Caco-2 (cell line): Measurements from ENCODE around the gene DNAJB2. TPM values are rescaled to one million over a fixed set of nuclear protein-coding genes. Genes with fewer than 3 reads are reported as not detected.

ENCODE experiments used
- BruUV-seq: library from RNA; stranded (reverse); fragments of 400-500 nt; replicated peaks from 2 replicates; lab custom pipeline; 2021; lab: Mats Ljungman, UMichigan
- CTCF ChIA-PET: fragments of 300-600 bp; sonication (Branson Sonifier 250); formaldehyde crosslinking; loops from one replicate; lab custom pipeline; 2022; ENCODE audit warnings: antibody characterized with exemption; lab: Charles Lee
- POLR2A ChIA-PET: fragments of 300-600 bp; sonication (Branson Sonifier 250); formaldehyde crosslinking; loops from one replicate; lab custom pipeline; 2022; ENCODE audit warnings: antibody characterized with exemption; lab: Charles Lee
- DNase-seq, 2 experiments: peaks; one replicate each; pipeline versions ENCODE4 v3.0.0 to v3.0.0-alpha.2; 2020 to 2022
- H3K27me3 ChIP-seq: replicated peaks from 2 replicates; pipeline ENCODE4 v1.6.0; 2011; ENCODE audit warnings: low read length; ENCODE audit not compliant: control insufficient read depth, insufficient read depth
- H3K36me3 ChIP-seq: 2 replicates; pipeline ENCODE4 v1.5.1; 2011; ENCODE audit warnings: low read length; ENCODE audit not compliant: control insufficient read depth, insufficient read depth
- H3K4me1 ChIP-seq: fragments of 250-450 bp; sonication (Bioruptor Pico); 2 replicates; pipeline ENCODE4 v1.5.1; 2020; ENCODE audit warnings: mild to moderate bottlenecking
- H3K4me3 ChIP-seq: 2 replicates; pipeline ENCODE4 v1.5.1; 2011; ENCODE audit warnings: low read depth, mild to moderate bottlenecking, control low read depth, low read length
- H3K9me3 ChIP-seq: fragments of 250-450 bp; sonication (Bioruptor Pico); 2 replicates; pipeline ENCODE4 v1.5.1; 2020; ENCODE audit warnings: mild to moderate bottlenecking, moderate library complexity
- H3K27ac Mint-ChIP-seq: one replicate; pipeline ENCODE4 v1.8.0; 2022; ENCODE audit warnings: mixed read lengths; ENCODE audit not compliant: unreplicated experiment
- H3K27me3 Mint-ChIP-seq: one replicate; pipeline ENCODE4 v1.8.0; 2022; ENCODE audit warnings: mixed read lengths; ENCODE audit not compliant: insufficient read depth, unreplicated experiment
- H3K36me3 Mint-ChIP-seq: one replicate; pipeline ENCODE4 v1.8.0; 2022; ENCODE audit warnings: mild to moderate bottlenecking, mixed read lengths; ENCODE audit not compliant: insufficient read depth, unreplicated experiment
- H3K4me1 Mint-ChIP-seq: one replicate; pipeline ENCODE4 v1.8.0; 2022; ENCODE audit warnings: low read depth, mixed read lengths; ENCODE audit not compliant: unreplicated experiment
- H3K4me3 Mint-ChIP-seq: one replicate; pipeline ENCODE4 v1.8.0; 2022; ENCODE audit warnings: mild to moderate bottlenecking, moderate library complexity, mixed read lengths; ENCODE audit not compliant: unreplicated experiment
- H3K9me3 Mint-ChIP-seq: one replicate; pipeline ENCODE4 v1.8.0; 2022; ENCODE audit warnings: mixed read lengths; ENCODE audit not compliant: unreplicated experiment
- intact Hi-C: fragments of 100-400 bp; cut with micrococcal nuclease; formaldehyde crosslinking; loops from one replicate; pipeline ENCODE4 v1.10.0; 2022; ENCODE audit not compliant: unreplicated experiment
- total RNA-seq: library from RNA; stranded (reverse); gene quantifications from 2 replicates; pipeline ENCODE4 v1.2.3, GENCODE V29; 2022
- TF ChIP-seq, protein P1 (sequence below), 2 experiments: fragments of 200-600 bp in 1 of 2; IDR thresholded peaks; 1 replicate in 1 of 2; 2 replicates in 1 of 2; pipeline versions ENCODE4 v1.5.1 to v1.8.0; 2011 to 2022; ENCODE audit warnings: antibody characterized with exemption in 1 of 2, control low read depth in 1 of 2, inconsistent platforms in 1 of 2, low read depth in 1 of 2, low read length in 1 of 2, mild to moderate bottlenecking in 1 of 2, moderate library complexity in 1 of 2; ENCODE audit not compliant: insufficient read depth in 1 of 2, severe bottlenecking in 1 of 2, unreplicated experiment in 1 of 2

DNAJB2 gene
- total RNA-seq, 1 experiment from 2014 or later, result 61.2 TPM

GRCh38 chr2:219248845-219249202 lies 30.3 kb upstream of the DNAJB2 start:
- Histone ChIP-seq H3K9me3 (no peaks in the 10 kb centered on the region), H3K4me1 (peaks cover 39% of the 10 kb centered on the region), H3K36me3 (no peaks in the 10 kb centered on the region; the same call in 1 of the 2 replicates), H3K4me3 (no peak overlapping the region), H3K27me3 (no peaks in the 10 kb centered on the region)
- Mint-ChIP-seq H3K4me3 (peak overlapping the region; percentile 20), H3K9me3 (no peaks in the 10 kb centered on the region), H3K36me3 (peaks cover 18% of the 10 kb centered on the region), H3K4me1 (peaks cover 30% of the 10 kb centered on the region), H3K27ac (peak overlapping the region; percentile 55), H3K27me3 (no peaks in the 10 kb centered on the region)
- CTCF ChIA-PET, result interaction anchor here (0.6 to 2.6 kb wide), 11 partner anchors 9 to 258 kb away, joined by 3 to 25 read pairs (median 4); partner anchors contain the start of gene DNAJB2
- no TSS peak for BruUV-seq
- TF ChIP-seq, protein P1, sequence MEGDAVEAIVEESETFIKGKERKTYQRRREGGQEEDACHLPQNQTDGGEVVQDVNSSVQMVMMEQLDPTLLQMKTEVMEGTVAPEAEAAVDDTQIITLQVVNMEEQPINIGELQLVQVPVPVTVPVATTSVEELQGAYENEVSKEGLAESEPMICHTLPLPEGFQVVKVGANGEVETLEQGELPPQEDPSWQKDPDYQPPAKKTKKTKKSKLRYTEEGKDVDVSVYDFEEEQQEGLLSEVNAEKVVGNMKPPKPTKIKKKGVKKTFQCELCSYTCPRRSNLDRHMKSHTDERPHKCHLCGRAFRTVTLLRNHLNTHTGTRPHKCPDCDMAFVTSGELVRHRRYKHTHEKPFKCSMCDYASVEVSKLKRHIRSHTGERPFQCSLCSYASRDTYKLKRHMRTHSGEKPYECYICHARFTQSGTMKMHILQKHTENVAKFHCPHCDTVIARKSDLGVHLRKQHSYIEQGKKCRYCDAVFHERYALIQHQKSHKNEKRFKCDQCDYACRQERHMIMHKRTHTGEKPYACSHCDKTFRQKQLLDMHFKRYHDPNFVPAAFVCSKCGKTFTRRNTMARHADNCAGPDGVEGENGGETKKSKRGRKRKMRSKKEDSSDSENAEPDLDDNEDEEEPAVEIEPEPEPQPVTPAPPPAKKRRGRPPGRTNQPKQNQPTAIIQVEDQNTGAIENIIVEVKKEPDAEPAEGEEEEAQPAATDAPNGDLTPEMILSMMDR (IDR thresholded peaks at IDR 0.05; ENCODE audit: insufficient read depth in 1 of 2, low read depth in 1 of 2, low read length in 1 of 2, severe bottlenecking in 1 of 2, unreplicated experiment in 1 of 2), result no peak
- intact Hi-C loops, result loop anchor here (1.0 to 2.0 kb wide), 5 partner anchors 20 to 89 kb away; partner anchors contain the start of genes ABCB6, ANKZF1, ATG9A and DNAJB2
- DNase-seq, result no peak
- POLR2A ChIA-PET, result interaction anchor here (0.6 to 1.5 kb wide), 10 partner anchors 18 to 250 kb away, joined by 3 to 12 read pairs (median 6); partner anchors contain the start of genes ABCB6, CNPPD1, DNAJB2 and DNPEP

DNA sequence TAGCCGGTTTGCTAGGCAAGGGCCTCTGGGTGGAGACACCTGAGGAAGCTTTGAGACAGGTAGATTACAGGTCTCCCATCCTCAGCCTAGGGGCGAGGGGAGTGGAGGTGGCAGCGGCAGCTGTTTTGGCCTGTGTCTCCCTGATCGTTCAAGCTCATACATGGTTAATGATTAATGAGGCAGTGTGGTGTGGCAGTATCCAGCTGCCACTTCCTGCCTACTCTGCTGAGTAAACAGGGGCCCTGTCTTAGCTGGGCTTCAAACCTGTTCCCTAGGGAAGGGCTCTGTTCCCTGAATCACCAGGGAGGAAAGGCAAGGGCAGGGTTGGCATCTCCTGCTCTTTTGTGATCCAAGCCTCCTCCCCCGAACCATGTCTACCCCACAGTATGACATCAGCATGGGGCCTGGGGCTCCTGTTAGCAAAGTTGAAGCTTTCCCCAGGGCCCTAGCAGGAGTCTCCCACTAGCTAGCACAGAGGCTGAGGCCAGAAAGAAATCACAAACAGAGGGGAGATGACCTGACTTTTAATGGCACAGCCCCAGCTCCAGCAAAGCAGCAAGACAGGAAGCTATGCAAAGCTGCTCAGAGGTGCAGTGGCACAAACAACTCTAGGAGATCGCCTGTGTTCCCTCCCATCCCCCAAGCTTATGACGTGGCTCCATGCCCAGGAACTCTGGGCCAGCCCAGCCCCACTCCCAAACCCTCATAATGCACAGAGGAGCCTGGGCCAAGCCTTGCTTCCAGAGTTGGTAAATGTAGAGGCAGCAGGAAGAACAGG lies 29.8 kb upstream of the DNAJB2 start:
- Histone ChIP-seq H3K4me1 (peaks cover 39% of the 10 kb centered on the region), H3K9me3 (no peaks in the 10 kb centered on the region), H3K36me3 (no peaks in the 10 kb centered on the region; the same call in 1 of the 2 replicates), H3K27me3 (no peaks in the 10 kb centered on the region), H3K4me3 (no peak overlapping the region)
- Mint-ChIP-seq H3K4me3 (peak overlapping the region; percentile 20), H3K9me3 (no peaks in the 10 kb centered on the region), H3K4me1 (peaks cover 30% of the 10 kb centered on the region), H3K27me3 (no peaks in the 10 kb centered on the region), H3K36me3 (peaks cover 18% of the 10 kb centered on the region), H3K27ac (peak overlapping the region; percentile 55)
- intact Hi-C loops, result loop anchor here (1.0 to 2.0 kb wide), 5 partner anchors 20 to 89 kb away; partner anchors contain the start of genes ABCB6, ANKZF1, ATG9A and DNAJB2
- TF ChIP-seq, protein P1 (IDR thresholded peaks at IDR 0.05; ENCODE audit: insufficient read depth in 1 of 2, low read depth in 1 of 2, low read length in 1 of 2, severe bottlenecking in 1 of 2, unreplicated experiment in 1 of 2), result no peak
- CTCF ChIA-PET, result interaction anchor here (0.6 to 2.6 kb wide), 12 partner anchors 10 to 258 kb away, joined by 3 to 25 read pairs (median 4); partner anchors contain the start of genes DNAJB2 and ZFAND2B
- POLR2A ChIA-PET, result interaction anchor here (0.5 to 1.5 kb wide), 12 partner anchors 19 to 249 kb away, joined by 3 to 12 read pairs (median 6); partner anchors contain the start of genes ABCB6, CNPPD1, DNAJB2 and DNPEP
- DNase-seq, result peak; percentile 93 to 94
- BruUV-seq, result no TSS peak
